A549 (cell line): ENCODE data around the gene C5orf58. TPM values are rescaled to one million over a fixed set of nuclear protein-coding genes. Genes with fewer than 3 reads are reported as not detected.

Experiments used
- ATAC-seq, 2 experiments: fragments of 200-7000 bp in 1 of 2; fragments of >200 bp in 1 of 2; cut with Nextera tagmentation in 1 of 2; cut with Tn5 transposase in 1 of 2; 3 replicates each; pipeline versions ENCODE4 v1.8.0 to v1.9.1; 2018 to 2020; ENCODE audit warnings: mild to moderate bottlenecking in 1 of 2, moderate library complexity in 1 of 2
- CTCF ChIA-PET: fragments of 300-600 bp; sonication (Branson Sonifier 250); formaldehyde crosslinking; extraction: SDS; loops from one replicate; lab custom pipeline; 2021; ENCODE audit warnings: antibody characterized with exemption, inconsistent platforms; lab: Yijun Ruan, JAX
- POLR2A ChIA-PET: fragments of 350-600 bp; formaldehyde crosslinking; extraction: SDS; loops from one replicate; lab custom pipeline; 2021; ENCODE audit warnings: antibody characterized with exemption, inconsistent platforms; lab: Yijun Ruan, JAX
- DNase-seq, 2 experiments: peaks; one replicate each; pipeline versions ENCODE4 v3.0.0 to v3.0.0-alpha.2; 2011 to 2016; ENCODE audit warnings: low read depth in 1 of 2, low spot score in 1 of 2
- FAIRE-seq: peaks from 2 replicates; lab custom pipeline; 2011; peaks lifted over from hg19 to GRCh38; lab: Jason Lieb, UNC
- H3K27ac ChIP-seq, 2 experiments: fragments of >200 bp; sonication (Bioruptor Twin); formaldehyde crosslinking; 3 replicates each; pipeline ENCODE4 v1.5.1; 2016 to 2017
- H3K4me1 ChIP-seq: fragments of >200 bp; sonication (Bioruptor Twin); formaldehyde crosslinking; 3 replicates; pipeline ENCODE4 v1.6.1; 2016
- H3K4me2 ChIP-seq: fragments of >200 bp; sonication (Bioruptor Twin); formaldehyde crosslinking; 3 replicates; pipeline ENCODE4 v1.6.1; 2016
- H3K4me3 ChIP-seq: fragments of >200 bp; sonication (Bioruptor Twin); formaldehyde crosslinking; 3 replicates; pipeline ENCODE4 v1.5.1; 2016
- H3K9me3 ChIP-seq: fragments of >200 bp; sonication (Bioruptor Twin); formaldehyde crosslinking; 3 replicates; pipeline ENCODE4 v1.6.1; 2016
- CBX8 ChIP-seq: fragments of 200-600 bp; sonication (generic); IDR thresholded peaks from 2 replicates; pipeline ENCODE4 v1.6.1; 2016
- CEBPB ChIP-seq, 2 experiments: fragments of >200 bp in 1 of 2; sonication (Bioruptor Twin) in 1 of 2; formaldehyde crosslinking in 1 of 2; IDR thresholded peaks; 2 replicates each; pipeline ENCODE4 v1.6.1; 2012 to 2016
- CHD2 ChIP-seq: fragments of 150-350 bp; IDR thresholded peaks from 2 replicates; pipeline ENCODE4 v1.6.1; 2014; ENCODE audit warnings: low read length; ENCODE audit not compliant: partially characterized antibody
- EHF ChIP-seq: fragments of 250-450 bp; sonication (Bioruptor Pico); IDR thresholded peaks from 2 replicates; pipeline ENCODE4 v1.5.0; 2020; ENCODE audit warnings: mild to moderate bottlenecking
- EP300 ChIP-seq, 2 experiments: fragments of >200 bp; sonication (Bioruptor Twin); formaldehyde crosslinking; IDR thresholded peaks; 2 replicates in 1 of 2; 3 replicates in 1 of 2; pipeline ENCODE4 v1.6.1; 2016 to 2017
- FOSB ChIP-seq: fragments of 250-450 bp; sonication (Bioruptor Pico); IDR thresholded peaks from 2 replicates; pipeline ENCODE4 v1.5.0; 2020; ENCODE audit warnings: mild to moderate bottlenecking, moderate library complexity
- FOXS1 ChIP-seq: fragments of 250-450 bp; sonication (Bioruptor Pico); IDR thresholded peaks from 2 replicates; pipeline ENCODE4 v1.5.0; 2020; ENCODE audit warnings: mild to moderate bottlenecking, moderate library complexity
- HMGXB4 ChIP-seq: fragments of 250-450 bp; sonication (Bioruptor Pico); IDR thresholded peaks from 2 replicates; pipeline ENCODE4 v1.5.0; 2021; ENCODE audit warnings: mild to moderate bottlenecking, moderate library complexity, borderline replicate concordance
- HOXA7 ChIP-seq: fragments of 250-450 bp; sonication (Bioruptor Pico); IDR thresholded peaks from 2 replicates; pipeline ENCODE4 v1.5.0; 2020; ENCODE audit warnings: mild to moderate bottlenecking, moderate library complexity
- HOXB13 ChIP-seq: fragments of 250-450 bp; sonication (Bioruptor Pico); IDR thresholded peaks from 2 replicates; pipeline ENCODE4 v1.5.0; 2020; ENCODE audit warnings: low read depth, mild to moderate bottlenecking, moderate library complexity
- HOXB5 ChIP-seq: fragments of 250-450 bp; sonication (Bioruptor Pico); IDR thresholded peaks from 2 replicates; pipeline ENCODE4 v1.5.0; 2020; ENCODE audit warnings: mild to moderate bottlenecking, moderate library complexity
- JUN ChIP-seq, 2 experiments: fragments of >200 bp; sonication (Bioruptor Twin); formaldehyde crosslinking; IDR thresholded peaks; 2 replicates in 1 of 2; 3 replicates in 1 of 2; pipeline ENCODE4 v1.6.1; 2016 to 2017
- KDM1A ChIP-seq: fragments of 200-600 bp; sonication (generic); IDR thresholded peaks from 2 replicates; pipeline ENCODE4 v1.6.1; 2016; ENCODE audit warnings: low read depth, mild to moderate bottlenecking
- MAFK ChIP-seq: fragments of 450-650 bp; IDR thresholded peaks from 2 replicates; pipeline ENCODE4 v1.6.1; 2014; ENCODE audit not compliant: partially characterized antibody
- MYC ChIP-seq: IDR thresholded peaks from 2 replicates; pipeline ENCODE4 v1.6.1; 2012; ENCODE audit warnings: mild to moderate bottlenecking, inconsistent platforms, low read length, improper control_type of control experiment, borderline replicate concordance
- NFE2L2 ChIP-seq: fragments of 150-350 bp; conservative IDR thresholded peaks from 2 replicates; pipeline ENCODE4 v1.6.1; 2014; ENCODE audit warnings: low read length
- NPAS2 ChIP-seq: fragments of 250-450 bp; sonication (Bioruptor Pico); IDR thresholded peaks from 2 replicates; pipeline ENCODE4 v1.8.0; 2022; ENCODE audit warnings: mild to moderate bottlenecking, moderate library complexity, borderline replicate concordance
- NR3C1 ChIP-seq: fragments of >200 bp; sonication (Bioruptor Twin); formaldehyde crosslinking; IDR thresholded peaks from 3 replicates; pipeline ENCODE4 v1.6.1; 2017
- POLR2A ChIP-seq: IDR thresholded peaks from 2 replicates; pipeline ENCODE4 v1.6.1; 2012; ENCODE audit warnings: mild to moderate bottlenecking, low read length
- RAD21 ChIP-seq, 2 experiments: fragments of >200 bp in 1 of 2; sonication (Bioruptor Twin) in 1 of 2; formaldehyde crosslinking in 1 of 2; IDR thresholded peaks in 1 of 2; conservative IDR thresholded peaks in 1 of 2; 2 replicates in 1 of 2; 3 replicates in 1 of 2; pipeline ENCODE4 v1.6.1; 2012 to 2018; ENCODE audit warnings: inconsistent platforms in 1 of 2
- RARB ChIP-seq: fragments of 250-450 bp; sonication (Bioruptor Pico); IDR thresholded peaks from 2 replicates; pipeline ENCODE4 v1.8.0; 2021; ENCODE audit warnings: mild to moderate bottlenecking, moderate library complexity
- RCOR1 ChIP-seq: fragments of 150-350 bp; IDR thresholded peaks from 2 replicates; pipeline ENCODE4 v1.6.1; 2014; ENCODE audit warnings: antibody characterized with exemption, low read length, low read depth
- RFX5 ChIP-seq: fragments of 450-650 bp; IDR thresholded peaks from 2 replicates; pipeline ENCODE4 v1.7.1; 2014; ENCODE audit warnings: antibody characterized with exemption, mild to moderate bottlenecking, moderate library complexity
- RNF2 ChIP-seq: fragments of 200-600 bp; sonication (generic); IDR thresholded peaks from 2 replicates; pipeline ENCODE4 v1.6.1; 2016; ENCODE audit warnings: low read depth, mild to moderate bottlenecking, antibody characterized with exemption, moderate library complexity, borderline replicate concordance
- SMC3 ChIP-seq: fragments of >200 bp; sonication (Bioruptor Twin); formaldehyde crosslinking; IDR thresholded peaks from 3 replicates; pipeline ENCODE4 v1.6.1; 2018; ENCODE audit warnings: inconsistent platforms
- SREBF2 ChIP-seq: fragments of 450-650 bp; IDR thresholded peaks from 2 replicates; pipeline ENCODE4 v1.6.1; 2014; ENCODE audit warnings: mild to moderate bottlenecking, moderate library complexity
- ZFP36 ChIP-seq: fragments of 450-650 bp; IDR thresholded peaks from 2 replicates; pipeline ENCODE4 v1.6.1; 2014; ENCODE audit warnings: borderline replicate concordance; ENCODE audit not compliant: partially characterized antibody
- ZNF302 ChIP-seq: fragments of 250-450 bp; sonication (Bioruptor Pico); IDR thresholded peaks from 2 replicates; pipeline ENCODE4 v1.9.0; 2021; ENCODE audit warnings: inconsistent platforms, mild to moderate bottlenecking, moderate library complexity
- ZSCAN20 ChIP-seq: fragments of 250-450 bp; sonication (Bioruptor Pico); IDR thresholded peaks from 2 replicates; pipeline ENCODE4 v1.8.0; 2022; ENCODE audit warnings: mild to moderate bottlenecking, moderate library complexity
- WGBS: methylation state at CpG from one replicate; pipeline ENCODE4 v1.1.6; 2017; ENCODE audit errors: missing lambda C conversion rate; 5-methylcytosine and 5-hydroxymethylcytosine counted together
- polyA plus RNA-seq, 4 experiments: library from polyadenylated mRNA; depleted of rRNA in 3 of 4; stranded (reverse); fragments of >200 nt; fragmentation: RNase III in 1 of 4; extraction: RNeasy Plus Mini Kit Qiagen cat#74134 plus additional on column Dnase treatment in 1 of 4; gene quantifications; 2 replicates in 3 of 4; 3 replicates in 1 of 4; pipeline ENCODE4 v1.2.3, GENCODE V29; 2011 to 2017
- TF ChIP-seq, protein P1 (sequence below): fragments of 250-450 bp; sonication (Bioruptor Pico); IDR thresholded peaks from 2 replicates; pipeline ENCODE4 v1.5.0; 2020; ENCODE audit warnings: low read depth, mild to moderate bottlenecking, moderate library complexity
- TF ChIP-seq, protein P2 (sequence below): IDR thresholded peaks from 2 replicates; pipeline ENCODE4 v1.6.1; 2012
- TF ChIP-seq, protein P3 (sequence below): IDR thresholded peaks from 2 replicates; pipeline ENCODE4 v1.6.1; 2012; ENCODE audit warnings: low read depth, borderline replicate concordance

The C5orf58 gene
- polyA plus RNA-seq, 2 of the 4 experiments (the other 2 are of a cell fraction) = not detected

DNA sequence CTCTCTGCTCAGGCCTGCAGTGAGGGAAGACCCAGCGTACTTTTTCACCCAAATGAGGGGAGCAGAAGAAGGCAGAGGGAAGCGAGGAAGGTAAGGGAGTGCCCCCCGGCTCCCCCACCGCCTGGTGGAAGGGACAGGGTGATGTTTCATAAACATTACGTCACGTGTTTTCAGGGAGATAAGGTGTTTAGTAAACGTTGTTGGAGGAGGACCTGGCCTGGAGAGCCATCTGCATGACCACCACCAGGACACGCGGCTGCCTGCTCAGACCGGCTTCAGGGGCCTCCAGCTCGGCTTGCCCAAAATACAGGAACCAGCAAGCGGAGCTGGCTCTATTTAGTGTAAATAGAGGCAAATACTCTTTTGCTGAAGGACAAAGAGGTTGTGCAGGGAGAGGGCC is 40.0 kb upstream of the C5orf58 start (continued):
- TF ChIP-seq ZNF302 (CRISPR knock-in tag) = no peak
- no peak for TF ChIP-seq RFX5
- no peak for TF ChIP-seq RARB (CRISPR knock-in tag)
- no peak for TF ChIP-seq CBX8
- no peak for TF ChIP-seq ZSCAN20 (CRISPR knock-in tag)
- TF ChIP-seq HOXB13 (CRISPR knock-in tag) = no peak

GRCh38 chr5:170195961-170196360 is 36.8 kb upstream of the C5orf58 start:
- 61% methylated on average over 4 of the region's 4 CpGs for WGBS

GRCh38 chr5:170200876-170201275 is 31.9 kb upstream of the C5orf58 start:
- Histone ChIP-seq H3K4me2 (no peak overlapping the region), H3K4me1 (no peaks in the 10 kb centered on the region), H3K4me3 (no peak overlapping the region), H3K27ac (no peak overlapping the region), H3K9me3 (no peaks in the 10 kb centered on the region)
- ATAC-seq (no peak), DNase-seq (no peak), FAIRE-seq (no peak)
- 0% methylated on average over 1 of the region's 1 CpG for WGBS
- ChIA-PET CTCF (interaction anchor here (0.9 to 2.7 kb wide), 4 partner anchors 9 to 101 kb away, joined by 3 to 18 read pairs (median 10); no protein-coding TSS in a partner anchor), POLR2A (no interaction called here)
- TF ChIP-seq HOXB5 (CRISPR knock-in tag) = no peak
- no peak for TF ChIP-seq HOXA7 (CRISPR knock-in tag)
- TF ChIP-seq NPAS2 (CRISPR knock-in tag) = no peak
- no peak for TF ChIP-seq POLR2A
- TF ChIP-seq RCOR1 = no peak
- no peak for TF ChIP-seq EP300 (IDR thresholded peaks at IDR 0.05)
- no peak for TF ChIP-seq RARB (CRISPR knock-in tag)
- TF ChIP-seq FOSB = no peak
- no peak for TF ChIP-seq RNF2
- no peak for TF ChIP-seq CEBPB (IDR thresholded peaks at IDR 0.05)
- no peak for TF ChIP-seq MAFK

More at GRCh38 chr5:170195961-170196360, 36.8 kb upstream of the C5orf58 start:
- no peak overlapping the region for H3K4me3 ChIP-seq
- no peaks in the 10 kb centered on the region for H3K9me3 ChIP-seq
- FAIRE-seq (no peak), DNase-seq (no peak), ATAC-seq (no peak)
- no peak overlapping the region for H3K4me2 ChIP-seq
- no peaks in the 10 kb centered on the region for H3K4me1 ChIP-seq
- CTCF ChIA-PET = interaction anchor here (1.5 to 30.2 kb wide), 5 partner anchors 13 to 494 kb away, joined by 3 to 691 read pairs (median 9); partner anchors contain the start of gene FOXI1
- POLR2A ChIA-PET = no interaction called here
- TF ChIP-seq CHD2 (no peak), ZNF302 (CRISPR knock-in tag) (no peak), JUN (IDR thresholded peaks at IDR 0.05) (no peak), KDM1A (no peak), EP300 (IDR thresholded peaks at IDR 0.05) (no peak), SREBF2 (no peak), NFE2L2 (no peak), MYC (no peak), NR3C1 (no peak), FOXS1 (CRISPR knock-in tag) (no peak)
- TF ChIP-seq, protein P1, sequence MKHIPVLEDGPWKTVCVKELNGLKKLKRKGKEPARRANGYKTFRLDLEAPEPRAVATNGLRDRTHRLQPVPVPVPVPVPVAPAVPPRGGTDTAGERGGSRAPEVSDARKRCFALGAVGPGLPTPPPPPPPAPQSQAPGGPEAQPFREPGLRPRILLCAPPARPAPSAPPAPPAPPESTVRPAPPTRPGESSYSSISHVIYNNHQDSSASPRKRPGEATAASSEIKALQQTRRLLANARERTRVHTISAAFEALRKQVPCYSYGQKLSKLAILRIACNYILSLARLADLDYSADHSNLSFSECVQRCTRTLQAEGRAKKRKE (CRISPR knock-in tag) = no peak
- no peak overlapping the region for H3K27ac ChIP-seq

- 35% methylated on average over 2 of the region's 2 CpGs for WGBS
- H3K9me3 ChIP-seq = no peaks in the 10 kb centered on the region
- H3K27ac ChIP-seq = no peak overlapping the region
- POLR2A ChIA-PET = no interaction called here
- FAIRE-seq (no peak), DNase-seq (no peak), ATAC-seq (no peak)
- H3K4me3 ChIP-seq = no peak overlapping the region
- no peaks in the 10 kb centered on the region for H3K4me1 ChIP-seq
- H3K4me2 ChIP-seq = no peak overlapping the region
- CTCF ChIA-PET = interaction anchor here (0.9 to 2.7 kb wide), 4 partner anchors 9 to 101 kb away, joined by 3 to 18 read pairs (median 8); no protein-coding TSS in a partner anchor
- TF ChIP-seq RAD21 (conservative IDR thresholded peaks at IDR 0.05 in 1 of 2, IDR thresholded peaks at IDR 0.05 in 1 of 2) = no peak
- TF ChIP-seq, protein P2, sequence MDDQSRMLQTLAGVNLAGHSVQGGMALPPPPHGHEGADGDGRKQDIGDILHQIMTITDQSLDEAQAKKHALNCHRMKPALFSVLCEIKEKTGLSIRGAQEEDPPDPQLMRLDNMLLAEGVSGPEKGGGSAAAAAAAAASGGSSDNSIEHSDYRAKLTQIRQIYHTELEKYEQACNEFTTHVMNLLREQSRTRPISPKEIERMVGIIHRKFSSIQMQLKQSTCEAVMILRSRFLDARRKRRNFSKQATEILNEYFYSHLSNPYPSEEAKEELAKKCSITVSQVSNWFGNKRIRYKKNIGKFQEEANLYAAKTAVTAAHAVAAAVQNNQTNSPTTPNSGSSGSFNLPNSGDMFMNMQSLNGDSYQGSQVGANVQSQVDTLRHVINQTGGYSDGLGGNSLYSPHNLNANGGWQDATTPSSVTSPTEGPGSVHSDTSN = no peak
- no peak for TF ChIP-seq SMC3
- no peak for TF ChIP-seq HOXA7 (CRISPR knock-in tag)
- TF ChIP-seq, protein P3, sequence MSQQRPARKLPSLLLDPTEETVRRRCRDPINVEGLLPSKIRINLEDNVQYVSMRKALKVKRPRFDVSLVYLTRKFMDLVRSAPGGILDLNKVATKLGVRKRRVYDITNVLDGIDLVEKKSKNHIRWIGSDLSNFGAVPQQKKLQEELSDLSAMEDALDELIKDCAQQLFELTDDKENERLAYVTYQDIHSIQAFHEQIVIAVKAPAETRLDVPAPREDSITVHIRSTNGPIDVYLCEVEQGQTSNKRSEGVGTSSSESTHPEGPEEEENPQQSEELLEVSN = no peak
- no peak for TF ChIP-seq HMGXB4 (CRISPR knock-in tag)
- TF ChIP-seq SREBF2 = no peak
- TF ChIP-seq EHF (CRISPR knock-in tag) = no peak
- TF ChIP-seq ZFP36 = no peak
- TF ChIP-seq ZNF302 (CRISPR knock-in tag) = no peak
- TF ChIP-seq EP300 (IDR thresholded peaks at IDR 0.05) = no peak
Measured at GRCh38 chr5:170201311-170201710, 31.5 kb upstream of the C5orf58 start.
